22Rv1 (cell line): ENCODE measurements around the gene SLC5A8.

Experiments used
- H3K27ac ChIP-seq: fragments of 450-650 bp; 2 replicates; pipeline ENCODE4 v1.5.1; 2017
- CTCF ChIP-seq: fragments of 450-650 bp; IDR thresholded peaks from 2 replicates; pipeline ENCODE4 v1.5.1; 2017; ENCODE audit warnings: mild to moderate bottlenecking
- ZFX ChIP-seq: fragments of 450-650 bp; IDR thresholded peaks from 2 replicates; pipeline ENCODE4 v1.6.1; 2017; ENCODE audit warnings: antibody characterized with exemption, borderline replicate concordance

SLC5A8 gene

GRCh38 chr12:101172316-101172715, 37.7 kb downstream of the SLC5A8 start:
- TF ChIP-seq ZFX (no peak), CTCF (peak; percentile 74)
- H3K27ac ChIP-seq: no peak overlapping the region

GRCh38 chr12:101168001-101168400, 42.0 kb downstream of the SLC5A8 start:
- TF ChIP-seq ZFX: no peak
- TF ChIP-seq CTCF: no peak
- no peak overlapping the region for H3K27ac ChIP-seq

GRCh38 chr12:101166866-101167265, 43.2 kb downstream of the SLC5A8 start:
- no peak overlapping the region for H3K27ac ChIP-seq
- TF ChIP-seq CTCF (no peak), ZFX (no peak)

GRCh38 chr12:101165319-101165718, 44.7 kb downstream of the SLC5A8 start:
- H3K27ac ChIP-seq: peak overlapping the region; percentile 33
- TF ChIP-seq CTCF (no peak), ZFX (no peak)

- H3K27ac ChIP-seq: peak overlapping the region; percentile 40; the same call in 1 of the 2 replicates
These were observed 64.1 kb downstream of the SLC5A8 start for GRCh38 chr12:101145777-101146431.

GRCh38 chr12:101127521-101128219, 82.4 kb downstream of the SLC5A8 start:
- H3K27ac ChIP-seq: no peak overlapping the region
- no peak for TF ChIP-seq ZFX
- TF ChIP-seq CTCF: no peak

GRCh38 chr12:101117842-101118241, 92.2 kb downstream of the SLC5A8 start:
- H3K27ac ChIP-seq: no peak overlapping the region
- TF ChIP-seq CTCF: no peak
- no peak for TF ChIP-seq ZFX
